WTC11 (cell line): ENCODE measurements around the gene VPS25. TPM values are rescaled to one million over a fixed set of nuclear protein-coding genes. Genes with fewer than 3 reads are reported as not detected.
"Not testable (repeated sequence)": the region's sequence is repeated elsewhere in the genome, so short reads cannot be mapped to it uniquely, and the experiment has no call there.

Experiments used
- ATAC-seq: fragments of 200-7000 bp; cut with Tn5 transposase; 2 replicates; pipeline ENCODE4 v1.10.0; 2021; ENCODE audit warnings: mild to moderate bottlenecking, moderate library complexity
- CTCF ChIA-PET: fragments of 300-600 bp; sonication (Branson Sonifier 250); formaldehyde crosslinking; loops from one replicate; lab custom pipeline; 2021; ENCODE audit warnings: antibody characterized with exemption; lab: Charles Lee
- POLR2A ChIA-PET: fragments of 350-600 bp; sonication (Branson Sonifier 250); formaldehyde crosslinking; loops from one replicate; lab custom pipeline; 2021; ENCODE audit warnings: antibody characterized with exemption; lab: Charles Lee
- DNase-seq: peaks from one replicate; pipeline ENCODE4 v3.0.0; 2021; ENCODE audit warnings: low spot score
- H3K27ac Mint-ChIP-seq: 2 replicates; pipeline ENCODE4 v1.8.0; 2021; ENCODE audit warnings: mixed read lengths
- H3K27me3 Mint-ChIP-seq: 2 replicates; pipeline ENCODE4 v1.8.0; 2021; ENCODE audit warnings: low read depth, mild to moderate bottlenecking, moderate library complexity, mixed read lengths
- H3K36me3 Mint-ChIP-seq: 2 replicates; pipeline ENCODE4 v1.8.0; 2021; ENCODE audit warnings: mixed read lengths
- H3K4me1 Mint-ChIP-seq: 2 replicates; pipeline ENCODE4 v1.8.0; 2022; ENCODE audit warnings: mixed read lengths
- H3K4me3 Mint-ChIP-seq: 2 replicates; pipeline ENCODE4 v1.8.0; 2021; ENCODE audit warnings: mild to moderate bottlenecking, moderate library complexity, mixed read lengths
- H3K9me3 Mint-ChIP-seq: 2 replicates; pipeline ENCODE4 v1.8.0; 2021; ENCODE audit warnings: mixed read lengths
- ATF6 ChIP-seq: sonication (generic); formaldehyde crosslinking; IDR thresholded peaks from 2 replicates; pipeline ENCODE4 v1.8.1; 2023; ENCODE audit warnings: mild to moderate bottlenecking, missing genetic modification reagents
- CBFB ChIP-seq: sonication (generic); formaldehyde crosslinking; IDR thresholded peaks from 2 replicates; pipeline ENCODE4 v1.8.1; 2022; ENCODE audit warnings: mild to moderate bottlenecking, low read depth, missing genetic modification reagents
- E2F1 ChIP-seq: sonication (generic); formaldehyde crosslinking; IDR thresholded peaks from 2 replicates; pipeline ENCODE4 v1.8.0; 2022; ENCODE audit warnings: mild to moderate bottlenecking, missing genetic modification reagents
- E2F4 ChIP-seq: sonication (generic); formaldehyde crosslinking; IDR thresholded peaks from 2 replicates; pipeline ENCODE4 v1.8.1; 2022; ENCODE audit warnings: low read depth, mild to moderate bottlenecking, moderate library complexity, missing genetic modification reagents, borderline replicate concordance
- ESRRA ChIP-seq: sonication (generic); formaldehyde crosslinking; IDR thresholded peaks from 2 replicates; pipeline ENCODE4 v1.8.1; 2022; ENCODE audit warnings: mild to moderate bottlenecking, missing genetic modification reagents, borderline replicate concordance
- ETV6 ChIP-seq: sonication (generic); formaldehyde crosslinking; IDR thresholded peaks from 2 replicates; pipeline ENCODE4 v1.8.1; 2022; ENCODE audit warnings: mild to moderate bottlenecking, missing genetic modification reagents
- FOXJ3 ChIP-seq: sonication (generic); formaldehyde crosslinking; IDR thresholded peaks from 2 replicates; pipeline ENCODE4 v1.9.0; 2021; ENCODE audit warnings: missing genetic modification reagents, mild to moderate bottlenecking, borderline replicate concordance
- FOXP1 ChIP-seq: sonication (generic); formaldehyde crosslinking; IDR thresholded peaks from 2 replicates; pipeline ENCODE4 v1.8.0; 2022; ENCODE audit warnings: missing genetic modification reagents, mild to moderate bottlenecking, moderate library complexity, borderline replicate concordance
- HMGA2 ChIP-seq: fragments of 250-450 bp; sonication (Bioruptor Pico); IDR thresholded peaks from 2 replicates; pipeline ENCODE4 v1.4.0; 2021; ENCODE audit warnings: mild to moderate bottlenecking, moderate library complexity
- JAZF1 ChIP-seq: fragments of 250-450 bp; sonication (Bioruptor Pico); IDR thresholded peaks from 2 replicates; pipeline ENCODE4 v1.9.0; 2021; ENCODE audit warnings: moderate library complexity, mild to moderate bottlenecking, inconsistent platforms
- KAT7 ChIP-seq: sonication (generic); formaldehyde crosslinking; IDR thresholded peaks from 2 replicates; pipeline ENCODE4 v1.8.1; 2023; ENCODE audit warnings: missing genetic modification reagents, mild to moderate bottlenecking, borderline replicate concordance
- MLX ChIP-seq: sonication (generic); formaldehyde crosslinking; IDR thresholded peaks from 2 replicates; pipeline ENCODE4 v1.8.1; 2023; ENCODE audit warnings: mild to moderate bottlenecking, missing genetic modification reagents, moderate library complexity
- NR2C2 ChIP-seq: sonication (generic); formaldehyde crosslinking; IDR thresholded peaks from 2 replicates; pipeline ENCODE4 v1.8.0; 2022; ENCODE audit warnings: mild to moderate bottlenecking, missing genetic modification reagents
- PRDM15 ChIP-seq: sonication (generic); formaldehyde crosslinking; IDR thresholded peaks from 2 replicates; pipeline ENCODE4 v1.8.0; 2022; ENCODE audit warnings: missing genetic modification reagents
- TCF7 ChIP-seq: sonication (generic); formaldehyde crosslinking; IDR thresholded peaks from 2 replicates; pipeline ENCODE4 v1.8.0; 2022; ENCODE audit warnings: mild to moderate bottlenecking, low read depth, missing genetic modification reagents, moderate library complexity
- ZNF121 ChIP-seq: sonication (generic); formaldehyde crosslinking; IDR thresholded peaks from 2 replicates; pipeline ENCODE4 v1.8.0; 2023; ENCODE audit warnings: missing genetic modification reagents
- total RNA-seq: library from RNA; stranded (reverse); gene quantifications from 3 replicates; pipeline ENCODE4 v1.2.3, GENCODE V29; 2021

Gene VPS25
- total RNA-seq, 1 experiment from 2014 or later: 98.6 TPM

GRCh38 chr17:42725143-42725542 lies 48.1 kb upstream of the VPS25 start:
- no peak overlapping the region for H3K4me3 Mint-ChIP-seq
- ATAC-seq (no peak), DNase-seq (no peak)
- no peaks in the 10 kb centered on the region for H3K4me1 Mint-ChIP-seq
- ChIA-PET CTCF (interaction anchor here (1.5 to 4.6 kb wide), 2 partner anchors 39 to 99 kb away, joined by 4 to 17 read pairs; partner anchors contain the start of gene BECN1), POLR2A (no interaction called here)
- peak; percentile 67; the same call in 1 of the 2 replicates for TF ChIP-seq ZNF121 (CRISPR knock-in tag)
- no peak for TF ChIP-seq ESRRA (CRISPR knock-in tag)
- peaks cover 40% of the 10 kb centered on the region for H3K36me3 Mint-ChIP-seq
- no peak overlapping the region for H3K27ac Mint-ChIP-seq
- H3K27me3 Mint-ChIP-seq: no peaks in the 10 kb centered on the region
- H3K9me3 Mint-ChIP-seq: no peaks in the 10 kb centered on the region

- Mint-ChIP-seq H3K4me1 (peaks cover 18% of the 10 kb centered on the region), H3K9me3 (peaks cover 6% of the 10 kb centered on the region), H3K4me3 (no peak overlapping the region), H3K36me3 (no peaks in the 10 kb centered on the region), H3K27me3 (peaks cover 9% of the 10 kb centered on the region), H3K27ac (no peak overlapping the region)
- no peak for ATAC-seq
- ChIA-PET POLR2A (no interaction called here), CTCF (interaction anchor here (0.7 kb wide), 1 partner anchor 23 kb away, joined by 6 read pairs; no protein-coding TSS in a partner anchor)
- no peak for TF ChIP-seq JAZF1
- no peak for TF ChIP-seq FOXP1 (CRISPR knock-in tag)
- TF ChIP-seq E2F4 (CRISPR knock-in tag): no peak
- TF ChIP-seq CBFB: no peak
- no peak for TF ChIP-seq KAT7 (CRISPR knock-in tag)
- TF ChIP-seq FOXJ3: no peak
- DNase-seq: no peak
These were observed 32.5 kb upstream of the VPS25 start for GRCh38 chr17:42740699-42741098.

GRCh38 chr17:42742916-42743315 lies 30.3 kb upstream of the VPS25 start:
- H3K27me3 Mint-ChIP-seq: peaks cover 26% of the 10 kb centered on the region

GRCh38 chr17:42743595-42744282 lies 29.5 kb upstream of the VPS25 start:
- H3K4me1 Mint-ChIP-seq: peaks cover 27% of the 10 kb centered on the region
- POLR2A ChIA-PET: interaction anchor here (1.3 to 1.8 kb wide), 3 partner anchors 17 to 125 kb away, joined by 3 to 6 read pairs (median 3); partner anchors contain the start of gene RAMP2
- H3K4me3 Mint-ChIP-seq: peak overlapping the region; percentile 86
- CTCF ChIA-PET: interaction anchor here (1.0 to 2.7 kb wide), 7 partner anchors 17 to 165 kb away, joined by 3 to 31 read pairs (median 4); partner anchors contain the start of genes COA3 and RAMP2
- ATAC-seq: peak; percentile 6; the same call in 1 of the 2 replicates
- peaks cover 6% of the 10 kb centered on the region for H3K9me3 Mint-ChIP-seq
- H3K27ac Mint-ChIP-seq: peak overlapping the region; percentile 96
- TF ChIP-seq HMGA2 (CRISPR knock-in tag) (no peak), ATF6 (CRISPR knock-in tag) (no peak), NR2C2 (CRISPR knock-in tag) (no peak), TCF7 (CRISPR knock-in tag) (no peak), FOXP1 (CRISPR knock-in tag) (no peak), PRDM15 (no peak), MLX (CRISPR knock-in tag) (no peak), ETV6 (CRISPR knock-in tag) (no peak), E2F1 (no peak)
- no peaks in the 10 kb centered on the region for H3K36me3 Mint-ChIP-seq
- peaks cover 27% of the 10 kb centered on the region for H3K27me3 Mint-ChIP-seq
- DNase-seq: no peak

More at GRCh38 chr17:42742916-42743315, 30.3 kb upstream of the VPS25 start:
- H3K36me3 Mint-ChIP-seq, ATAC-seq, DNase-seq, H3K4me3 Mint-ChIP-seq, H3K9me3 Mint-ChIP-seq, H3K27ac Mint-ChIP-seq: not testable (repeated sequence)
- peaks cover 19% of the 10 kb centered on the region for H3K4me1 Mint-ChIP-seq
- CTCF ChIA-PET: interaction anchor here (0.6 to 2.7 kb wide), 8 partner anchors 18 to 165 kb away, joined by 3 to 31 read pairs (median 4); partner anchors contain the start of genes COA3 and RAMP2
- POLR2A ChIA-PET: interaction anchor here (0.7 to 1.6 kb wide), 2 partner anchors 14 to 16 kb away, joined by 3 read pairs; no protein-coding TSS in a partner anchor
